HG03354 (cell line): Measurements from ENCODE around the gene PNMT.
A peak's percentile ranks its signal among the peaks of the same experiment; 100 is the strongest.
"Not testable (repeated sequence)": the region's sequence is repeated elsewhere in the genome, so short reads cannot be mapped to it uniquely, and the experiment has no call there.

Source experiments
- ATAC-seq: cut with Tn5 transposase; IDR thresholded peaks from one replicate; pipeline ENCODE4 v1.9.1; 2021; ENCODE audit warnings: mild to moderate bottlenecking; ENCODE audit not compliant: unreplicated experiment, poor library complexity, severe bottlenecking

The PNMT gene

GRCh38 chr17:39679521-39680192, 11.4 kb downstream of the PNMT start:
- ATAC-seq = no peak

GRCh38 chr17:39683295-39683939, 15.2 kb downstream of the PNMT start:
- ATAC-seq = no peak

- no peak for ATAC-seq
Observed at GRCh38 chr17:39684369-39685192, 16.3 kb downstream of the PNMT start.

- no peak for ATAC-seq
Observed at GRCh38 chr17:39687101-39687545, 18.9 kb downstream of the PNMT start.

- ATAC-seq = peak; percentile 92
Observed at GRCh38 chr17:39687546-39688474, 19.6 kb downstream of the PNMT start, which contains the start of gene PGAP3. Gene PGAP3, minus strand, starts transcription at chr17:39688057. Its CDS starts 43 bp downstream, at chr17:39688014.

GRCh38 chr17:39688475-39688835, 20.2 kb downstream of the PNMT start:
- no peak for ATAC-seq

- ATAC-seq = no peak
Observed at GRCh38 chr17:39688945-39689344, 20.7 kb downstream of the PNMT start.

- ATAC-seq = no peak
Observed at GRCh38 chr17:39694593-39694992, 26.3 kb downstream of the PNMT start.

- ATAC-seq = no peak
Observed at GRCh38 chr17:39695089-39695474, 26.8 kb downstream of the PNMT start.

- no peak for ATAC-seq
Observed at GRCh38 chr17:39696731-39697130, 28.5 kb downstream of the PNMT start.

GRCh38 chr17:39697961-39698360, 29.7 kb downstream of the PNMT start:
- ATAC-seq = no peak

GRCh38 chr17:39699157-39699817, 31.0 kb downstream of the PNMT start:
- not testable (repeated sequence) for ATAC-seq

GRCh38 chr17:39699818-39700147, 31.5 kb downstream of the PNMT start, which contains the start of gene ERBB2:
Gene ERBB2, plus strand, starts transcription at chr17:39700064. Its CDS starts 175 bp downstream, at chr17:39700239.
- ATAC-seq = no peak

GRCh38 chr17:39700148-39700987, 32.1 kb downstream of the PNMT start:
- no peak for ATAC-seq

GRCh38 chr17:39701012-39701783, 32.9 kb downstream of the PNMT start:
- ATAC-seq = no peak

GRCh38 chr17:39701784-39702422, 33.6 kb downstream of the PNMT start:
- ATAC-seq = no peak
